Ecto neural progenitor cell (in vitro differentiated cells): Measurements from ENCODE around the gene SSNA1.

Experiments used
- DNase-seq: peaks from one replicate; pipeline ENCODE4 v3.0.0-alpha.2; 2018; ENCODE audit warnings: low spot score

SSNA1 gene

DNA sequence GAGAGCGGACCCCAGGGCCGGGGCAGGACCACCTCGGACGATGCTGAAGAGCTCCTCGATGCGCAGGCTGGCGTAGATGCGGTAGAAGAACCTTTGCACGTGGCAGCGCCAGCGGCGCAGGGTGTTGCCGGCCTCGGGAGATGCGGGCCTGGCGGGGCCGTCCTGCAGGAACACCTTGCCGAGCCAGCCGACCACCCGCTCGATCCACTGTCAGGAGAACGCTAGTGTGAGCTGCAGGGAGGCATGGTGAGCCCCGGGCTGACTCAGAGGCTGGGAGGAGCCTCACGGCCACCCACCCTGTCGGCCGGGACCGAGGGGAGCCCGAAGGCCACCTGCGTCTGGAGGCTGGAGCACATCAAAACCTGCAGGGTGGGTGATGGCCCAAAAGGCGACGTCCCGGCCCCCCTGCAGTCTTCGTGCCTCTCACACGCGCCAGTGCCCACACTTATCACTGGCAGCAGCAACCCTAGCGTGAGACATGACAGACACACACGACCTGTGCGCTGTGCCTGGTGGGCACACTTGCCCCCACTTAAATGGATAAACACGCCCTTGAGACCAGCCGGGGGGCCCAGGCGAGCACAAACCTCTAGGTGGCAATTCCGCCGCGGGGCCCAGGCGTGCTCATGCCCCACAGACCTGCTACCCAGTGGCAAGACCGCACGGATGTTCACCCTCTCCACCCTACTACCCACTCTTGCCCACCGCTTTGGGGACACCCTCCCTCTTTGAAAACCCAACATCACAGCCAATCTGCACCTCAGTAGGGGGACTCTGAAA, 3.4 kb upstream of the SSNA1 start:
- no peak for DNase-seq

DNA sequence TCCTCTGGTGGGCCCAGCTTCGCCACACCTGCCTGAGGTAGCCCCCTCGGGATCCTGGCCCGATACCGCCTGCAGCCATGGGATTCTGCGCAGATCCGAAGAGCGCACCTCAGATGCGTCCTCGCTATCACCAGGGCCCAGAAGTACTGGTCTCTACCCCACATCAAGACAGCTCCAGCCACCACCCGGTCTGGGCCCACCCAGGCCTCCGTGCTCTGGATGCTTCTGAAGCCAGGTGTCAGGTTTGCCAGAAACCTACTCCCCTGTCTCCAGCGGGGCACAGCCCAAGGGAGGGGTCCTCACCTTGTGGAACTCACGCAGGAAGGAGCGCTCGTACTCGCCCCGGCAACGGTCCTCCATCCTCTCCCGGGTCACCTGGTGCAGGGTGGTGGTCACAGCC, 2.6 kb upstream of the SSNA1 start:
- no peak for DNase-seq

DNA sequence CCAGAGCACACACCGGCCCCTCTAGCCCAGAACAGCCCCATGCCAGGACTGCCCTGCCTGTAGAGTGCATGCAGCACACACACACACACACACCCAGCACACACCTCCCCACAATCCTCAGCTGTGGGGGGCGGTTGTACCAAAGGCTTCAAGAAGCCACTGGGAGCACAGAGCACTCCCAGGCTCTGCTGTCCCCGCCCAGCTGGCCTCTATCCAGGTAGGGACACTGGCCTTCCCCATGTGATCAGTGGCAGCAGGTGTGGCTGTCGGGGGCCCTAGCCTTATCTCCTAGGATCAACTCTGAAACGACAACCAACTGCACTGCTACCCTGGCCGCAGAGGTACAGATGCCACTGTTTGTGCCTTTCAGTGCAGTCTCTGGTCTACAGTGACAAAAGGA, 2.1 kb upstream of the SSNA1 start:
- DNase-seq: no peak

DNA sequence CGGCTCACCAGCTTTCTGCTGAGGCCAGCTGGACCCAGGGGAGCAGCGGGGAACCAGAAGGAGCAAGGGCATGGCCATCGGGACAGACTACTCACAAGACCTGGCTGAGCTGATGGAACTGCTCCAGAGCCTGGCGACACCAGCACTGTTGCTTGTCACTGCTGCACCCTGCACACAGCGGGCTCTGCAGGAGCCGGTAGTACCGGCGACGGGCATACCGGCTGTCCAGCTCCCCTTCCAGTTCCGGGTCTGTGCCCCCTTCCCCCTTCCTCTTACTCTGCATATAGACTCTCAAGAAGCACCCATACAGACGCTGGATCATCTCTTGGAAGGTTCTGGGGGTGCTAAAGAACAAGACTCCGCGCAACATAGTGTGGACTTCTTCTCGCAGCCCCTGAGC, 1.1 kb upstream of the SSNA1 start:
- no peak for DNase-seq

DNA sequence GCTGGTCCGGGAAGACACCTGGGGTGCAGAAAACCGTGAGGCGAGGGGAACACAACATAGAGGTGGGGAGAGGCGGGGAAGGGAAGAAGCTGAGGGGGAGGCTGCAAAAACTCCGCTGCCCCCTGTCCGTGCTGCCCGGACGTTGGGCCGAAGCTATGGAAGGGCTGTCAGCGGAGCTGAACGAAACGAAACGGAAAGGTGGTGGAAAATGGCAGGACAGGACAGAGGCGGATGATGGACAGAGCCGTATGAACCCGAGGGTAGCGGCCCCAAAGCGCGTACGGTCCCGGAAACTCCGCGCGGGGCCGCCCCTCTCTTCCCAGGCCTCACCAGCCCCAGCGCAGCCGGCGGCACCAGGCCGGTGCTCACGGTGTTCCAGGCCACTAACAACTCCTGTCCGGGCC, 388 bp upstream of the SSNA1 start:
- no peak for DNase-seq

DNA sequence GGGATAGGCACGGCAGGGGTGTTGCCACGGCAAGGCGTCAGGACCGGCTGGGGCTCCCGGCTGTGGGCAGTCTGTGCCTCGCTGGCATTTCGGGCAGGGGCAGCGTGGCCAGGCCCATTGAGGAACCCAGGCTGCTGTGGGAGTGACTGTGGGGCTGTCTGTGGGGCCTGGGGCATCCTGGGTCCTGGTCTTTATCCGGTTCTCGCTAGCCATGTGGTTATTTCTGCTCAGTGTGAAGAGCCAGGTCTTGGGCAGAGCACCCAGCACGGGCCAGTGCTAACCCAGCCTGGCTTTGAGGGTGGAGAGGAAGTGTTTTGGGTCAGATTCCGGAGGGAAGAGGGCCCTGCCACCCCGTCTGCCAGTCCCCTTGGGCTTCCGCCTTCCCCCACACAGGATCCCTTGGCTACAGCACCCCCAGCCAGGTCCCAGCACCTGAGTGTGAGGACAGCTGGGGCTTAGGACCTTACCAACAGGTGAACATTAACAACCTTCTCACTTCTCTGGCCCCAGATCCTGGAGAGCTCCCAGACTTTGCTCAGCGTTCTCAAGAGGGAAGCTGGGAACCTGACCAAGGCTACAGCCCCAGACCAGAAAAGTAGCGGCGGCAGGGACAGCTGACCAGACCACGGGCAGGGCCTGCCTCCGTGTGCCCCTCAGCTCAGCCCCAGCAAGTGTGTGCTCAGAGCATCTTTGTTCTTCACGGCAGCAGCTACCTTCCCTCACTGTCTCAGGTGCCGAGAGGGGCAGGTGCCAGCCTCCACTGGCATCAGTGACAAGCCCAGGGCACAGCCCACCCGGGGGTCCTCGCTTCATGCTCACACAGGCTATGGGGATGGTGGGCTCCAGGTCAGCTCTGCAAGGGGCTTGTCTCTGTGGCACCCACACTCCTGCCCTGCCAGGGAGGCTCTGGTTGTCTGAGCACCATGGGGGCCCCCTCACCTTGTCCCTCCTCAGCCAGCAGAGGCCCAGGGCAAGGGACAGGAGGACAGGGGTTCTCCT, 1.1 kb downstream of the SSNA1 start:
- DNase-seq: no peak

DNA sequence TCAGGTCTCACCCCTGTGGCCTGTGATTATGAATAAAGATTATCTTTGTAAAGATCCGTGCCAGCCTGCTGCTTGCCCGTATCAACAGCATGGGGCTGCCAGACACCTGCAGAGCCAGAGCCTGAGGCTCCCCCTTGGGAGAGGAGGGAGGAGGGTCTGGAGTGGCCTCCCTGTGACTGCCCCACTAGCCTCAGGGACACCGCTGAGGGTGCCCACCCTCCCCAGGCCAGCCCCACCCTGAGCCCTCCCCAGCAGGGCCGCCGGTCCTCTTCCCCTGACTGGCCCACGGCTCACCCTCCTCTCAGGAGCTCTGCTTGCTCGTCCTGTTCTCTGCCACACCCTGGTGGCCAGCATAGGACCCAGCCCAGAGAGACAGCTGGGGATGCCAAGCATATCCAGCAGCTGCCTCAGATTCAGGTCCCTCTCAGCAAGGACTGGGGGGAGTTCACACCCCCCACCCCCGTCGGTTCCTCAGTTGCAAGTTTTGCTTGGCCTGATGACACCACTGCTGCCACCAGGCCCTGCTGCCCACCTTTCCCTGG, 1.9 kb downstream of the SSNA1 start:
- DNase-seq: no peak

DNA sequence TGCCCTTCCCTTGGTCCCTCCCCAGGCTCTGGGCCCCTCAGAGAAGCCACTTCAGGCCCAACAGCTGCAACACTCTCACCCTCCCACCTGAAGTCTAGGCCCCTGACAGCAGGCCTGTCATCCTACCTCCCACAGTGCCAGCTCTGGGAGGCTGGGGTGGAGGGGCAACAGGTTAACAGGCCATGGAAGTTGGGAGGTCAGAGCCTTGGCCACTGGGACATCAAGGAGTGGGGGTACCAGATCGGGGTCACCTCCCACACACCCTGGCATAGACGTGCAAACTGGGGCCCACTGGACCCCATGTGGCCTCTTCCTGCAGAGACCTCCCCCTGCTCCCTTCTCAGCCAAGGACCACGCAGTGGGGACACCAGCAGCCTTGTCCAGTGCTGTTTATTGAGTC, 2.8 kb downstream of the SSNA1 start:
- no peak for DNase-seq

DNA sequence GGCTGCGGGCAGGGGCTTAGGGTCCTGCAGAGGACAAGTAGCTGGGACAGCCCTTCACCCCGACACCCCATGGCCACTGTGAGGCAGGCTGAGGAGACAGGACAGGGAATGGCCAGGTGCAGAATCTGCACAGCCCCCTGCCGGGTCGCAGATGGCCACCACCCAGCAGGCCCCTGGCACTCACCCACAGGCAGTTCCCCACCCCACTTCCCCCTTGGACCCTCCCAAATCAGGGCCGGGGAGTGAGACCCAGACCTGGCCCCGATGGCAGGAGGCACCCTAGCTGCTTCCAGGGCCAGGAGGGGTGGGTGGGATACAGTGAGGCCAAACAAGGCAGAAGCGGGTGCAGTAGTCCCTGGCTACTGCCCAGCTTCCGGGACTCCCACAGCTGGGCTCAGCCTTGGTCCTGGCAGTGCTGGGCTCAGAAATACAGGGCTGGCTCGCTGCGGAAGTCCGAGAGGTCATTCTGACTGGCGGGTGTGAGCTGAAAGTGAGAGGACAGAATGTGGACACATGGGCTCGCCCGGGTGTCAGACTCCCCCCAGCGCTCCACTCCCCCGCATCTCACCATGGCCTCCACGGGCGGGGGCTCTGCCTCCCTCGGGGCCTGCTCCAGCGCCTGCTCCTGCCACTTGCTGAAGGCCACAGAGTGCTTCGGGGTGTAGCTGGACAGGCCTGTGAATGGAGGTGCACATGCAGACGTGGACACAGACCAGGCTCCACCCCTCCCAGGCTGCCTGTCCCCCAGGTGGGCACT, 3.4 kb downstream of the SSNA1 start:
- DNase-seq: no peak

DNA sequence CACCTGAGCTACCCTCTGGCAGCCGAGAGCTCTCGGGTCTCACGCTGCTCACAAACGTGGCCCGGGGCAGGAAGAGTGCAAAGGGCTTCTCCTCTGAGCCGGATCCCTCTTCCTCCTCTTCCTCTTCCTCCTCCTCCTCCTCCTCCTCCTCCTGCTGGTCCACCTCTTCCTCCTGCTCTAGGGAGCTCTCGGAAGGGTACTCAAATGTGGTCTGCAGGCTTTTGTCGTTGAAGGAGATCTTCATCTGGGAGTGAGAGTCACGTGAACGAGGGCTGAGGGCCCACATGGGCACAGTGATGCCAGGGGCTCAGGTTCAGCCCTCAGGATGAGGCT, 3.9 kb downstream of the SSNA1 start:
- DNase-seq: no peak

DNA sequence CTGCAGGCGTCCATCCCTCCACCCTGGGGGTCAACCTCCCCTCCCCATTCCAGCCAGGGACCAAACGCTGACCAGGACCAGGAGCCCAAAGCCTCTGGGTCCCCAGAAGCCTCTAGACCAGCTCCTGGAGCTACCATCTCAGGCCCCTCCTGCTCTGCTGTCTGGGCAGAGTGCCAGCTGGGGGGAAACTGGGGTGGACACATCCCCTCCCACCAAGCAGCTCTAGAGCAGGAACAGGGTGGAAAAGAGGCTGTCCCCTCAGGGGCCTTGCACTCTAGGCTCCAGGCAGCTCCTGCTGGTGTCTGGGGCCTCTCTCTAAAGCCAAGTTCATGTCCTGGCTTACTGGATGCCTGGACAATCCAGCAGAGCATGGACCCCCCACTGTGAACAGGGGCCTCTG, 4.4 kb downstream of the SSNA1 start:
- no peak for DNase-seq

DNA sequence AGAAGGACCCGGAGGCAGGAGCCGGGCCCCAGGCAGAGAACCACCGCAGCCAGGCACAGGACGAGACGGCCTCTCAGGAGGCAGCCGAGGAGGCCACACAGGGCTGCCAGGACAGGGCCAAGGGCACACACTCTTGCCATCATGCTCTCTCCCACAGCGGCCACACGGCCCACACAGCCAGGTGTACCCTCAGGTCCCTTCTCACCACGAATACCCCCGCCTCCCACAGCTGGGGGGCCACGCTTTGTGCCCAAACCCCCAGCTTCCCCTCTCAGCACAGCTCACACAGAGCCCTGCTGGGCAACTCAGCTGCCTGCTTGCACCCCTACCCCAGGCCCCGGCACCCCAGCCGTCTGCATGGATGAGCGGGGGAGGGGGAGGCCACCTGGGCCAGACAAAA, 5.3 kb downstream of the SSNA1 start:
- no peak for DNase-seq

DNA sequence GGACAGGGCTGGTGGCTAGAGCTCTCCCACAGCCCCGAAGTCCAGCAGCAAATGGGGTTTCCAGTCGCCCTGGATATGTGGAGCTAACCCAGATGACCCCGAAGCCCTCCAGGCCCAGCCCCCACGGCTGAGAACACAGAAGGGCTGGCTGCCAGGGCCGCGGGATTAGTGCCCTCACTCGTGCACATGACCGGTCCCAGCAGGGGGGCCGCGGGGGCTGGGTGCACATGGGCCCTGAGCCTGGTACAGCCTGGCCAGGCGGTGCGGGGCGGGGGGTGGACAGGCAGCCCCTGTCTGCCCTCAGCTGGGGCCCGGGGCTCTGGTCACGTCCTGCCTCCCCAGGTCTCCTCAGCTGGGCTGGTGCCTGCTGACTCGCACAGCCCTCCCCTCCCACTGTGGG, 5.9 kb downstream of the SSNA1 start:
- no peak for DNase-seq

DNA sequence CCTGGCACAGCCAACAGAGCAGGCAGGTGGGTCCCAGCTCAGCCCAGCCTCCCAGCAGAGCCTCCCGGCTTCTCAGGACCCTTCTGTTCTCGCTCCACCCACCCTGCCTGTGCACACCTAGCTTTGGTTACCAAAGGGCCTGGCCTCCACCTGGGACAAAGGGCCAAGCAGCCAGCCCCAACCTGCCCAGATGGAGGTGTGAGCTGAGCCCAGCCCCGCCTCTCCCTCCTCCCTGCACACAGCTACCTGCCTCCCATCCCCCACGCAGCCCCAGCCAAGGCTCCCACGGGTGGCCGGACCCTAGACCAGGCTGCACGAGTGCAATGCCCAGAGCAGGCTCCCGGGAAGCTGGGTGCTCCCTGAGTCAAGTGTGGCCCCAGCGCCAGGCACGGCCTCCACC, 6.4 kb downstream of the SSNA1 start:
- DNase-seq: no peak

DNA sequence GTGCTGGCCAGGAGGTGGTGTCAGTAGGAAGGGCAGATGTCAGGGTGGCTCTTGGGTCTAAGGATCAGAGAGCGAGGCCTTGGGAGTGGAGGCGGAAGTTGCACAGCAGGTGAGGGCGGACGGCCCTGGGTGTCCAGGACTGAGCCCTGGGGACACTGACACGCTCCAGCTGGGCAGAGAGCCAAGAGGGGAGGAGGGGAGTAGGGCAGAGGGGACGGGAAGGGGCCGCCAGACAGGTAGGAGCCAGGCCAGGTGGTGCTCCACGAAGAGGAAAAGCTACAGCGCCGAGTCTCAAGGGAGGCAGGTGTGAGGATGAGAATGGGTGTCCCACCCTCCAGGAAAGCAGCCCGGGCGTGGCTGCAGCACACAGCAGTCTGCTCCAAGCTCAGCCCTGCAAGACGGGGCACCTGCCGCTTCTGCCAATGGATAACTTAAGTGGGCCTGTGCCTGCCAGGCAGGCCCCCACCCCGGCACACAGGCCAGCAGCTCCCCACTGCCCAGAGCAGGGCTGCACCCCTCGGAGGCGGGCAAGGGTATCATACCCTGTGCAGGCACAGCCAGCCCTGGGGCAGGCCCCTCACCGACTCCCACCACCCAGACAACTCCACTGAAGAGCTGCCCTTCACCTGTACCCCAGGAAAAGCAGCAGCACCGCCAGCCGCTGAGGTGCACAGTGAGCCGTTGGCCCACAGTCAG, 7.2 kb downstream of the SSNA1 start:
- no peak for DNase-seq

DNA sequence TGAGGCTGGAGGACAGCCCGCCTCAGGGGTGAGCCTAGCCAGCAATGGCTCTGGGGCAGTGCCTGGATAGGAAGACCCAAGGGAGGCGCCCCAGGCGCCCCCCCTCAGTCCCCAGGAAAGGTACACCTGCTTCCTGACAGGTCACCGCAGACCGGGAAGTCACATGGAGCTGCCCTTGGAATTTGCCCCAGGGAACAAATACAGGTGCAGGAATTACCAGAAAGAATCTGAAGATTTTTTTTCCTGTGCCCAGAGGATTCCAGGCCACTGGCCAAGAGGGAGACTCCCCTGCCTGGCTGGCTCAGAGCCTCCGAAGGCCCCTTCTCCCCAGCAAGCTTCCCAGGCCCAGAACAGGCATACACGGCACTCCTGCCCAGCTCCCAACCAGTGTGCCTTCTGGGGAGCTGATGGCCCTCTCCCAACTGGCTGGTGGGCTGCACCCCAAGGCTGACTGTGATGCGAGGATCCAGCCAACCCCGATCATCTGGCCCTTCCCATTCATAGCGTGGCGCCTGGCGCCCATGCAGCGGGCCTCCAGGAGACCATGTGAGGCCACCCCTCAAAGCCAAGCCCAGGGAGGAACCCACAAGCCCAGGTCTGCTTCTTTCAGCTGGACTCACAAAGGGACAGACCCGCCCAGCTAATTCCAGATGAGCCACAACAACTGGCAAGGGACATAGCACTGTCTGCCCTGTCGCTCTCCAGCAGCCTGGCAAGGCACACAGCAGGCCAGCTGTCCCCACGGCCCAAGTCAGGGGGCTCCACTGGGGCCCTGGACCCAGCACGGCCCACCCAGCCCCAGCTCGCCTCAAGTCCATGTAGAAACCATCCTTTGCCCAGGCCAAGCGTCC, 9.8 kb downstream of the SSNA1 start:
- no peak for DNase-seq

DNA sequence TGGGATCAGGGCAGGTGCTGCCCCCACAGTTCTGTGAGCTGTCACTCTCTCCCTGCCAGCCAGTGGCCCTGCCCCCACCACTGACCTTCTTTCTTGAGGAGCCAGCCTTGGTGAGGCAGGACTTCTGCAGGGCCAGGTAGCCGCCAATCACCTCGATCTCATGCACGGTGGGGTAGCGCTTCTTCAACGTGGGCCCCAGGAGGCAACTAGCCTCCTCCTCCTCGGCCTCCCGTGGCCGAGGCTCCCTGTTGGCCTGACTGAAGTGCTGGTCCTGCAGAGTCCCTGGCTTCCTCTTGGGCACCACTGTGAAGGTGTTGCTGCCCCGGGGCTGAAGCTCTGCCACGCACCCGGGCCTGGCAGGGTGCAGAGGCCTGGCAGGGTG, 10.4 kb downstream of the SSNA1 start:
- DNase-seq: no peak

DNA sequence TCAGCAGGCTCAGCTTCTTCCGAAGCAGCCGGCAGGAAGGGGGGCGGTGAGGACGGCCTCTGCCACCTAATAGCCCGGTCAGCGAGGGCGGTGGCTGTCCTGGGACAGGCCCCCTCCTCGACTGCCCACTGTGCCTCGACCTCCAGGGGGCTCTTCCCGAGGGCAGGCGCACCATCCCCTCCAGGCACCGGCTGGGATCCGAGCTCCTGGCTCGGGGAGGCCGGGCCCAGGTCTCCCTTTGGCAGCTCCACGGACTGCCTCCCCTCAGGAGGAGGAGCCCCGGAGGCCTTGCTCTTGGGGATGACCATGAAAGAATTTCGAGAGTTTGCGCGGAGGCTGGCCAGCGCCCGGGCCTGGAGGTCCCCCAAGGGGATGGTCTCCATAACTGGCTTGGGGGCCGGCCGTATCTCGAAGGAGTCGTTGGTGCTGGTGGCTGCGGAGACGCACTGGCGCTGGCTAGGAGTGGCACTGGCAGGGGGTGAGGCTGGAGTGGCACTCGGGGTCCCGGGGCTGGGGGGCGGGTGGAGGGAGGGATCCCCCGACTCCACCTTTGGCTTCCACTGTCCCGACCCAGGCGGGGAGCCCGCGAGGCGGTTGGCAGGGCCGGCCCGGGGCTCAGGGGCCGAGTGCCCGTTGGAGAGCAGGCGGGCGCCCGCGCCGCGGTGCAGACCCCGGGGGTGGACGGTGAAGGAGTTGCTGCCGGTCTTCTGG, 11.1 kb downstream of the SSNA1 start:
- no peak for DNase-seq

DNA sequence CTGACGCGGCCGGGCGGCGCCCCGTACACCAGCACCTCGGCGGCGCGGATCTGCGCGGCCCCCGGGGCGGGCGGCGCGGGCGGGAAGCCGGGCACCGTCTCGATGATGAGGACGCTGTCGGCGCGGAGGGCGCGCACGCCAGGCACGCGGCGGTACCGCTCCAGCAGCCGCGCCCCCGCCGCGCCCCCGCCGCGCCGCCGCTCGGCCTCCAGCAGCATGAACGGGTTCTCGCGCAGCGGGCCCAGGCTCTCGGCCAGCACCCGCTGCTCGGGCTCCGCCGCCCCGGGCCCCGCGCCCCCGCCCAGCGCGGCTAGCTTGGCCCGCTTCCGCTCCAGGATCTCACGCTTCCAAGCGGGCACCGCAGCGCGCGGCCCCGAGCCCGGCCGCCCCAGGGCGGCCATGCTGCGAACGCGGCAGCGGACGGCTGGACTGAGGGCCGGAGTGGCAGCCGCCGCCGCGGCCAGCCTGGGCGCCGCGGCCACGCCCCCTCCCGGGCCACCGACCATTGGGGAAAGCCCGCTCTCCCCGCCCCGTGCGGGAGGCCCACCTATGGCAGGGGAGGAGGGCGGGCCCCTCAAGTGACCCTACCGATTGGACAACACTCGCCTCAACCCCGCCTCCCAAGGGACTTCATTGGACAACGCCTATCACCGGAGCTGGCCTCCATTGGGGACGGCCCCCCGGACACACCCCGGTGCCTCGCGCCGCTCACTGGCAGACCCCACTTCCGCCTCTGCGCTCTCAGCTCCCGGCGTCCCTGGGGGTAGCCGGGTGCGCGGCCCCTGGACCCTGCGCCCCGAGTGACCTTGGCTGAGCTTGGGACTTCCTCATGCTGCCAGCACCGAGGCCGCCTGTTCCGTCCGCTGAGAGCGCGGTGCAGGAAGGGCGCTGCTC, 12.1 kb downstream of the SSNA1 start, which contains the start of gene TPRN:
TSS of gene TPRN (minus strand) at position 431 of the 894 bp plus-strand sequence. CDS start at position 401, 30 bp downstream.
- DNase-seq: peak; percentile 99
